GM12872 (cell line): ENCODE results near the gene TTC29.

Source experiments
- TF ChIP-seq, protein P1 (sequence below): IDR thresholded peaks from 3 replicates; pipeline ENCODE4 v1.5.1; 2011; ENCODE audit warnings: low read depth, mild to moderate bottlenecking, low read length, moderate library complexity; ENCODE audit not compliant: insufficient read depth

The TTC29 gene

DNA sequence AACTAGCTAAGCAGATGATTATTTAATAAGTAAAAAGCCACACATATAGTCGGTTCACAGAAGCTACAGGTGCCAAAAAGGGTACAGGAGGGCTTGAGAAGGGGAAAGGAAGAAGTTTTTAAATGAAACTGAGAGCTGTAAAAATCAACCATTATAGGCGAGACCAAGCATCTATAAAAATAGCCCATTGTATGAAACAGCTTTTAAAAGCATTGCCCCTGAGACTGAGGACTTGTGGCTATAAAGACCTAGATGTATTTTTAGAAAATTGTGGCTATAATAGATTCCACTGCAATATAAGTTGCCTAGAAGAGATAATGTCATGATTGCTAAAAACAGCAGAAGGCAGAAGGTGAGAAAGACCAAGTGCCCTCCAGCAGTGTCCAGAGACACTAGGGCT lies 15.0 kb upstream of the TTC29 start:
- TF ChIP-seq, protein P1, sequence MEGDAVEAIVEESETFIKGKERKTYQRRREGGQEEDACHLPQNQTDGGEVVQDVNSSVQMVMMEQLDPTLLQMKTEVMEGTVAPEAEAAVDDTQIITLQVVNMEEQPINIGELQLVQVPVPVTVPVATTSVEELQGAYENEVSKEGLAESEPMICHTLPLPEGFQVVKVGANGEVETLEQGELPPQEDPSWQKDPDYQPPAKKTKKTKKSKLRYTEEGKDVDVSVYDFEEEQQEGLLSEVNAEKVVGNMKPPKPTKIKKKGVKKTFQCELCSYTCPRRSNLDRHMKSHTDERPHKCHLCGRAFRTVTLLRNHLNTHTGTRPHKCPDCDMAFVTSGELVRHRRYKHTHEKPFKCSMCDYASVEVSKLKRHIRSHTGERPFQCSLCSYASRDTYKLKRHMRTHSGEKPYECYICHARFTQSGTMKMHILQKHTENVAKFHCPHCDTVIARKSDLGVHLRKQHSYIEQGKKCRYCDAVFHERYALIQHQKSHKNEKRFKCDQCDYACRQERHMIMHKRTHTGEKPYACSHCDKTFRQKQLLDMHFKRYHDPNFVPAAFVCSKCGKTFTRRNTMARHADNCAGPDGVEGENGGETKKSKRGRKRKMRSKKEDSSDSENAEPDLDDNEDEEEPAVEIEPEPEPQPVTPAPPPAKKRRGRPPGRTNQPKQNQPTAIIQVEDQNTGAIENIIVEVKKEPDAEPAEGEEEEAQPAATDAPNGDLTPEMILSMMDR = no peak

DNA sequence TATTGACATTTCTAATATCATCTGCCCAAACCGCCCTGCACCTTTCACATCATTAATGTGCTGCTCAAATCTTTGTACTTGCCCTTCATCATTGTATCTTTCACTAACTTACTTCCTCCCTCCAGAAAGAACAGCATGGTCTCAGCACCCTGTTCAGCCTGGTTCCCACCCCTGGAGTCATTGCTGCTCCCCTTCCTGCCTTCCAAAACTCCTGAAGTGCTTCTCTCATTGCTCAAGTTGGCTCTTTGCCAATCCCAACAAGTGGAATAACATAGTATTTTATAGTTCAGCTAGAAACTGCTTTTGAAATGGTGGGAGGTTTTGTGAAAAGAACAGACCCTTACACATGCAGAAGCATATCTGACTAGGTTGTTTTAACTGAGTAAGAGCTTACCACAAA lies 14.0 kb upstream of the TTC29 start:
- TF ChIP-seq, protein P1 = no peak

DNA sequence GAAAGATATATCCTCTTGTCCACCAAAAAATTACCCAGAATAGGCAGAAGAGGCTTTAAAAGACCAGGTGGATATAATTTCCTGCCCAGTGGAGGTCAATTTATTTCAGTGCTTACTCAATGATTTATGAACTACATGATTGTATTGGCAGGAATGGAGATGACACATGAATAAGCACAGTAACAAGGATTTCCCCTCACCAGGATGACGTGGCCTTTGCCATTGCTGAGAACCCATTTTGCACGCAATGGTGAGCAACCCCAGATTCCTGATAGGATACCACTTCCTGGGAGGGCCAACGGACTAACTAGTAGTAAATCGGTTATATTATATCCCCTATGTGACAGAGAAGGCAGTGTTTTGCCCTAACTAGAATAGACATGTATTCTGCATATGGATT lies 11.6 kb upstream of the TTC29 start:
- TF ChIP-seq, protein P1 = no peak

DNA sequence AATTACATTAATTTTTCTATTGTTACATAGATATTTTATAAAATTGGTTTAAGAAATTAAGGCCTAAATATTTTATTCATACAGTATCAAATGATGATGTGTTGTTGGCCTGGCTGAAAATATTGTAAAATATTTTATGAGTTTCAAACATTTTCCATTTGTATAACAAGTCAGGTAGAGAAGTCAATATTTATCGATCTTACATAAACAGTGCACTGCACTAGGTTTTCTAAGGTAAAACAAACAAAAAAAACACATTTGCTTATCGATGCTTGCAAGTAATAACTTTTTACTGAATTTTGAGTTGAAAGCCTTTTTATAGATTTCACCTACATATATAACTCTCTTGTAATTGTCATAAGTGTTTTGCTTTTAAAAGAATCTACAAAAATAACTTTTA lies 7.2 kb upstream of the TTC29 start:
- TF ChIP-seq, protein P1 = no peak

DNA sequence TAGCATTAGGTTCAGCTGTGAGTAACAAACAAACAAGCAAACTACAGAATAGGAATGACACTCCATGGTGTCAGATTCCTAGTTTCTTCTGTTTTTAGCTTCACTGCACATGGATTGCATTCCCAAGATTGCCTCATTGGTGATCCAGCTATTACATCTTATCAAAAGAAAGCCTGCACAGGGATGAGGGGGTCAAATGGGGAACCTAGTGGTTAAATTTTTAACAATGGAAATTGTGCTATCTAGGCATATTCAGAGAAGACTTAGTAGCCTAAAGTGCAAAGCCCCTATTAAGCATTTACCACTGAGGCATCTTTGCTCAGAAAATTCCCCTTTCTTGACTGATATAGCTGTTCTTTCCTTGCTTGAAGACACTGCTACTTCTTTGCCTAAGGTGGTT lies 3.9 kb upstream of the TTC29 start:
- TF ChIP-seq, protein P1 = no peak

DNA sequence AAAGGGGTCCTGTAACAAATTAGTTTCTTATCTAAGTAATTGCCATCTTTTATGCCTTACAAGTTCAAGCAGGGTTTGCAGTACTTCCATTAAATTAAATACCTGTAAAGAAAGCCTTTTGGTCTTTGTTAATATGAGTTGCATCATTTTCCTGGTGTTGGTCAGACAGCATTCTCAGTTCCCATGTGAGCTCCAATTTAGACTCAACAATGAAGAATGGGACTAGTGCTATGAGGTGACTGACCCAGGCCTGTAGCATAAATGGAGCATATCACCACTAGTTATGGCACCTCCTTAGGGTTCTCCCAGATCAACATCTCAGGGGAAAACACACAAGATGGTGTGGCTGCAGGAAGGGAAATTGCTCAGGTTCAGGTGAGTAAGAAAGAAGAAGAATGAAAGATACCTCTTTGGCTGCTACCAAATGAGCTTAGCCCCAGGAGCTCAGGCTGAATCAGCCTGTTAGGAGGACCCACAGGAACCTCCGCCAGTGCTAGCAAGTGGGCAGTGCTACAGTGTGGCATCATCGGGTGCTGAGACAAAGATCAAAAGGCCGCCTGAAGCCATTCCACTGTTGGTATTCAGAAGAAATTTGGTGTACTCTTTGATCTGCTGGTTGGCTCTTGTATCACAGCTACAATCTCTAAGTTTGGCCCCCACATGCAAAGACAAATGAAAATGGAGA lies 1.8 kb downstream of the TTC29 start:
- TF ChIP-seq, protein P1 = no peak

DNA sequence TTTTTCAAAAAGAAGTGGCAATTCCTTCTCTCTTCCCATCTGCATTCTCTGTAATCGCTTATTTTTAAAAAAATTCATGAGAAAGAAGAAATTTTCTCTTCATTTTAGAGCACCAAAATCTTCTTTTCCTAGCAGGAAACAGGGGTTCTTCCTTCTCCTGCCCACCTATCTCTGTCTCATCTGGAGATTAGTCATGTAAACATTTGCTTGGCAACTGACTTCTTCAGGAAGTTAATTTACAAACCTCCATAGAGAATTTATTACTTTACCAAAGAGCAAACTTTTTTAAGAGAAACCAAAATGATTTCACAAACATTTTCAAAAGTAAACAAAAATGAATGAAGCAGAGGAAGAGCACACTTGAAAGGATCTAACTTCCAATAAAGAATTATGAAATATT lies 13.5 kb downstream of the TTC29 start:
- TF ChIP-seq, protein P1 = no peak
